GM10847 (cell line): ENCODE results near the gene INTS6.

Experiments
- POLR2A ChIP-seq: IDR thresholded peaks from 2 replicates; pipeline ENCODE4 v1.6.1; 2011; ENCODE audit not compliant: insufficient read length; ENCODE audit errors: extremely low read depth

INTS6 gene

GRCh38 chr13:51432576-51432975 lies 20.3 kb downstream of the INTS6 start:
- TF ChIP-seq POLR2A: no peak

DNA sequence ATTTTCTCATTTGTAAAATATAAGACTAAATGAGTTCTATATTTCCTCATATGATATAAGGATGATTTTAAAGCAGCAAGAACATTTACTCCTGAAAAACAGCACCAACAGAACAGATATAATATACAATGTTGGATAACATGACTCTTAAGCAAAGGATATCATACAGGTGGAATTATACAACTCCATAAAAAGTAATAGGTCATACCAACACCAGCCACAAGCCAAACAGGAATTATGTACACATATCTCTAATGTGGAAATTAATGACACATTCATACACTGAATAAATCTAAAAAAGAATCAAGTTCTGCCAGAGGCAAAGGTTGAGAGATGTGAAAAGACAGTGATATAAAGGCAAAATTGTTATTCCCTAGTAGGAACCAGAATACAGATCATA lies 25.9 kb downstream of the INTS6 start:
- TF ChIP-seq POLR2A: no peak

- no peak for TF ChIP-seq POLR2A
These were observed 27.3 kb downstream of the INTS6 start for GRCh38 chr13:51425410-51426042.

GRCh38 chr13:51423766-51424165 lies 29.1 kb downstream of the INTS6 start:
- no peak for TF ChIP-seq POLR2A

DNA sequence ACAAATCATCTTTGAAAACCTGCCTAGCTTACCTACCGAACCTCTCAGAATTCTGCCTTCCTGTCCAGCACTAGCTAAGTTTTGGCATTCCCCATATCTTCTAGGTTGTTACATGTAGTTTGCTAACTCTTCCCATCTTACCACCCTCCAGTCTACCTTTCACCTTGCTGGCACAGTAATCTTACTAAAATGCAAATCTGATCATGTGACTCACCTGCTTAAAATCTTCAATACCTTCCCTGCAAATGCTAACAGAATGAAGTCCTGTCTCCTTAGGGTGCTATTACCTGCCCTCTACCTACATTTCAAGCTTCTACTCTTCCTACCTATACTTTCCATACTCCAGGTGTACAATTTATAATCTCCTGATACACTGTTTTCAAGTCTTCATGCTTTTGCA lies 30.4 kb downstream of the INTS6 start:
- no peak for TF ChIP-seq POLR2A

- TF ChIP-seq POLR2A: no peak
These were observed 31.9 kb downstream of the INTS6 start for GRCh38 chr13:51420681-51421490.

DNA sequence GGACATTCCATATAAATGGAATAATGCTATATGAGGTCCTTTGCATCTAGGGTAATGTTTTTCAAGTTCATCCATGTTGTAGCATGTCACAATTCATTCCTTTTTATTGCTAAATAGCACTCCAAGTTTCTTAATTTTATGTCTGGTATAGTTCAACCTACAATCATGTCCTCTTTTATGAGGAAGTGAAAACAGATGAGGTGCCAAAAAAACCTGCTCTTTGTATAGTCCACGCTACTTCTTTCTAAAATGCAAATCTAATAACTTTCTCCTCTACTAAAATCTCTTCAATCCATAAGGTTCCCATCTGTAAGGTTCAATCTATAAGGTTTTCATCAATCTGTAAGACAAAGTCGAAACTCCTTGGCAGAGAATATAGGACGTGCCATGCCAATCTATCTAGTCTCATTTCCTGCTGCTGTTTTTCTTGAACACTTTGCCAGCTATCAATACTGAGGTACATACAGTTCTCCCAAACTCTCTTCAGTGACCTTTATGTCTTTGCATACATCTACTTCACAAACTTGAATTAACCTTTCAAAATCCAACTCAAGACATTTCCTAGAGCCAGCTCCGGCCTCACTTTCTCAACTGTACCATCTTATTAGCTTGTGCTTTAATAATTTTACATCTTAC lies 33.7 kb downstream of the INTS6 start:
- no peak for TF ChIP-seq POLR2A

DNA sequence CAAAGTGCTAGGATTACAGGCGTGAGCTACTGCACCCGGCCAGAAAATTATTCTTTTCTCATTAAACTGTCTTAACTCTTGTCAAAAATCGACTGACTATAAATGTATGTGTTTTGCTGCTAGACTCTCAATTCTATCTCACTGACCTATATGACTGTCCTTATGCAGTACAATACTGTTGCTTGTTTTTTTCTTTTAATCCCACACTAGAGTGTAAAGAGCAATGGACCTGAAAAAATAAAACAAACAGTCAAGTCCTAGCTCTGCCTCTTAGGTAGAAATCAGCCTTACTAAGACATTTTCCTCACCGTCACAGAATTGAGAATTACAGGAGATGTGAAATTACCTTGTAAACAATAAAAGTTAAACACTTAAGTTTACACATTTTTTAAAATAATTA lies 35.1 kb downstream of the INTS6 start:
- TF ChIP-seq POLR2A: no peak

GRCh38 chr13:51416107-51416506 lies 36.7 kb downstream of the INTS6 start:
- TF ChIP-seq POLR2A: no peak

GRCh38 chr13:51412431-51412830 lies 40.4 kb downstream of the INTS6 start:
- TF ChIP-seq POLR2A: no peak

- TF ChIP-seq POLR2A: no peak
These were observed 47.7 kb downstream of the INTS6 start for GRCh38 chr13:51405176-51405575.

DNA sequence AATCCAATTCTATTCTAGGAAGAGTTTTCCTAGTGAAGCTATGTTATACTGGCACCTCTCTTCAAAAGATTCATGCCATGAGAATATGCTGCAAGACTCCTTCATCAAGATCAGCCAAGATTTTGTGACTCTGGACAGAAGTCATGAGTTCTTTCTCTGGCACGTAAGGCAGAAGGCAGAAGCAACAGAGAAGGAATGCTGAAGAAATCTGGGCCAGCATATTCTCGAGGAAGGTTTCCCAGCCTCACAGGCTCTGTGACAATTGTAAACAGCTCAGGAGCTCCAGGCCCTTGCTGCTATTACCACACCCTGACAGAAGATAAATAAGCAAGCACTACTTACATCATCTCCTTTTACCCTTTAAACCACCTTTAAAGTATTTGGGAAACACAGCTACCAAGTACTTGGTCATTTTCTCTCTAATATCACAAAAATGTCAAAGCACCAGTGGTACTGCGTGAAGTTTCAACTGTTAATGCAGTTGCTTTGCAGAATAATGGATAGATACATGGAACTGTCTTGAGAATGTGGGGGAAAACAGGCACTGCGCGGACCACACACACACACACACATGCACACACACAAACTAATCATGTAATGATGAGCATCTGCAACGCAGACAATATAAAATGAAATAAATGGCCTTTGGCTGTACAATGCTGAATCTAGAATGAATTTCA lies 55.4 kb downstream of the INTS6 start:
- TF ChIP-seq POLR2A: no peak

GRCh38 chr13:51396352-51396751 lies 56.5 kb downstream of the INTS6 start:
- no peak for TF ChIP-seq POLR2A

DNA sequence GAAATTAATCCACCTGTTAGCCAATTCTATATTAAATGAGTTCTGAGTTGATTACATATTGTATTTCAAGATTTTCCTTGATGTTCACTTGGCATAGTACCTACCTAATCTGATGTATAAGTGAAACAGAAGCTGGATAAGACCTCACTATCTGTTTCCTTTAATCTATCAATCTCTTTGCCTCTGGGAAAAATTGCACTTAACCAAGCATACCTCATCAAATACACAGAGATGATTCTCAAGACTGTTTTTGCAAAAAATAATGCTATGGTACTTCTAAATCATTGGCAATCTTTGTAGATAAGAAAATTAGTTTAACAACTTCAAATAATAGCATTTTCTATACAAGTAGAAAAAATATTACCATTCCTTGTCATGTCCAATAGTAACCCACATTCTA lies 58.1 kb downstream of the INTS6 start:
- no peak for TF ChIP-seq POLR2A

DNA sequence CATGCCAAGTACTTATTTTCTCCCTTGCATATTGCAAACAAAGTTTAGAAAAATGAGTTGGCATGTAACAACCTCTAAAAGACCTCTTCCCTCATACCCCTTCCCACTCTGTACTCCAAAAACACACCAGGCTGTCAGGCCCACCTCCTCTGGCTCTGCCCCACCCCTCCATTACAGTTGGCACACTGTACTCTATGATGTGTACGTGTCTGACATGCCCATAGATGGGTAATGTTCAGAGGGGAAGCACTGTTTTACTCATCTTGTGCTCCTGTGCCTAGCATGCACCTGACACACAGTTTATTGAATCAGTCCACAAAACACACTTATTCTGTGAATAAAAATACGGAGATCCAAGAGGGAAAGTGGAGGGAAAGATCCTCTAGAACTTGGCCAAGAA lies 67.7 kb downstream of the INTS6 start:
- TF ChIP-seq POLR2A: no peak

DNA sequence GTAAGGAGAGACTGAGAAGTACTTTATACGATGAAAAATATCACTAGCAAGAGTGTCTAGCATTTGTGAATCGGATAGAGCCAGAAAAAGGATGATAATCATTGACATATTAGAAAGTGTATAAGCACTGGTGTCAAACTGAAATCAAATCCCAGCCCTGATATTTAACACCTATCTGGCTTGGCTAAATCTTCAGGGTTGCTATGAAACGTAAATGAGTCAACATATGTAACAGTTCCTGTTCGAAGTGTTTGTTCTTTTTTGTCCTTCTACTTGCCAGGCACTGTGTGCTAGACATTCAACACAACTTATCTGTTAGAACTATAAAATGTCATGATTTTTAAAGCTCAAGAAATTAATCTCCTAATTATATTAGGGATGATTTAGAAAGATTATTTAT lies 72.6 kb downstream of the INTS6 start:
- TF ChIP-seq POLR2A: no peak

DNA sequence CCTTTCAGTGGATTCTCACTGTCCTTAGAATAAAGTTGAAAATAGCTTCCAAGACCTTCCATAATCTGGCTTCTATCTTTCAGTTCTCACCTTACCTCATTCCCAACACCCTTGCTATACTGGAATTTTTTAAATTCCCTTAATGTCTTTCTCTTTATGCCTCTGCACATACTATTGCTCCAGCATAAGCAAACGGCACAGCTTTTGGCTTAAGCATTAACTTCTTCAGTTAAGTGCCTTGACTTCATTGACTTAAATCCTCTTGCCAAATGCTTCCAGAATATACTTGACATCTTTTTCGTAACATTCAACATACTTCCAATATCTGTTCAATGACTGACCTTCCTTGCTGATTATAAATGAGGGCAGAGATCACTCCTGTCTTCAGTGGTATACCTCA lies 79.4 kb downstream of the INTS6 start:
- no peak for TF ChIP-seq POLR2A
